ENCODE data around the gene KRT2.

DNA sequence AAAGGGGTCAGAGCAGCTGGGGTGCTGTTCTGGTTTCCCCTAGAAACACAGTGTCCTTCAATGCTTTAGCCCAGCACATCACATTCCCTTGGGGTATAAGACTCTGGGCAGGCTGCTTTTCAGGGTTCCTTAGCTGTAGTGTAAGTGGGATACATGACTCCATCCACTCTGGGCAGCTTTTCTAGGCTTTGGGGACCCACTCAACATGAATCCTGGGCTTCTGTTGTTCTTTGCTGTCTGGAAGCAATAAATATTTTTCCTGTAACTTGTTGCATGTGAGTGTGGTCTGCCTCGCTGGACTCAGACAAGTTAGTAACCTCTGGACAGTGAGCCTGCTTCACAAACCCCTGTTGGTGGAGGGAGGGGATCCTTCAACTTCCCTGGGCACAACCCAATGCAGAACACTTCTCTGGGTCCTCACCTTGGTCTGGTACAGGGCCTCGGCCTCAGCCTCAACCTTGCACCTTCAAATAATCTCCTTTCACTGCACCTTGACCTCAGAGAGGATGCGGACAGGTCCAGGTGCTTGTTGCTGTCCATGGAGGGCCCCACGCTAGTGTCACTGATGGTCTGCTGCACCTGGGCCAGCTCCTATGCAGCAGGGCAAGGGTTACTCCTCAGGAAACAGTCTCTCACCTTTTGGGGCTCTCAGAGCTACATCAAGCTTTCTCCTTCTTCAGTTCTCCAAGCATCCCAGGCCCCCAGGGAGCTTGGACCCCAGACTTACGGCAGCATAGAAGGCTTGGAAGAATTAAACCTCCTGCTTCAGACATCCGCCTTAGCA is 20.1 kb downstream of the KRT2 start:
- TF ChIP-seq SUZ12 (IDR thresholded peaks at IDR 0.05; ENCODE audit: extremely low read depth, insufficient read depth, insufficient read length) (no peak), ZNF274 (IDR thresholded peaks at IDR 0.05; ENCODE audit: low read depth, low read length) (no peak), YY1 (IDR thresholded peaks at IDR 0.05; ENCODE audit: insufficient read depth, insufficient read length) (no peak)
